ES-I3 (cell line): ENCODE measurements around the gene FAM83G.

ENCODE experiments used
- H3K36me3 ChIP-seq: 2 replicates; pipeline ENCODE4 v1.6.1; 2013; ENCODE audit warnings: mild to moderate bottlenecking, low read length, control low read depth, moderate library complexity; ENCODE audit not compliant: insufficient read depth
- H3K4me1 ChIP-seq: 2 replicates; pipeline ENCODE4 v1.6.1; 2013; ENCODE audit warnings: mild to moderate bottlenecking, control low read depth, low read length; ENCODE audit not compliant: insufficient read depth
- H3K9ac ChIP-seq: 2 replicates; pipeline ENCODE4 v1.6.1; 2013; ENCODE audit warnings: low read depth, mild to moderate bottlenecking, low read length, moderate library complexity
- H3K9me3 ChIP-seq: 2 replicates; pipeline ENCODE4 v1.6.1; 2013; ENCODE audit warnings: mild to moderate bottlenecking, low read length, moderate library complexity; ENCODE audit not compliant: control insufficient read depth, insufficient read depth

The FAM83G gene

GRCh38 chr17:18978655-18979054, 25.9 kb downstream of the FAM83G start:
- Histone ChIP-seq H3K36me3 (peaks cover 7% of the 10 kb centered on the region; the same call in 1 of the 2 replicates), H3K4me1 (peaks cover 15% of the 10 kb centered on the region; the same call in 1 of the 2 replicates)

GRCh38 chr17:18978050-18978449, 26.5 kb downstream of the FAM83G start:
- Histone ChIP-seq H3K9me3 (no peaks in the 10 kb centered on the region), H3K9ac (no peak overlapping the region), H3K36me3 (peaks cover 7% of the 10 kb centered on the region; the same call in 1 of the 2 replicates)

More at GRCh38 chr17:18978655-18979054, 25.9 kb downstream of the FAM83G start:
- Histone ChIP-seq H3K9ac (no peak overlapping the region), H3K9me3 (no peaks in the 10 kb centered on the region)

GRCh38 chr17:18977646-18978045, 26.9 kb downstream of the FAM83G start:
- Histone ChIP-seq H3K9ac (no peak overlapping the region), H3K36me3 (peaks cover 7% of the 10 kb centered on the region; the same call in 1 of the 2 replicates)

More at GRCh38 chr17:18978050-18978449, 26.5 kb downstream of the FAM83G start:
- H3K4me1 ChIP-seq: peaks cover 15% of the 10 kb centered on the region; the same call in 1 of the 2 replicates

GRCh38 chr17:18977021-18977420, 27.5 kb downstream of the FAM83G start:
- H3K4me1 ChIP-seq: peaks cover 7% of the 10 kb centered on the region; the same call in 1 of the 2 replicates
- H3K9ac ChIP-seq: no peak overlapping the region
- no peaks in the 10 kb centered on the region for H3K9me3 ChIP-seq
- H3K36me3 ChIP-seq: peaks cover 7% of the 10 kb centered on the region; the same call in 1 of the 2 replicates

More at GRCh38 chr17:18977646-18978045, 26.9 kb downstream of the FAM83G start:
- H3K4me1 ChIP-seq: peaks cover 12% of the 10 kb centered on the region; the same call in 1 of the 2 replicates
- H3K9me3 ChIP-seq: no peaks in the 10 kb centered on the region

GRCh38 chr17:18976201-18976600, 28.4 kb downstream of the FAM83G start:
- Histone ChIP-seq H3K9ac (no peak overlapping the region), H3K4me1 (no peaks in the 10 kb centered on the region; the same call in 1 of the 2 replicates), H3K36me3 (peaks cover 7% of the 10 kb centered on the region; the same call in 1 of the 2 replicates), H3K9me3 (no peaks in the 10 kb centered on the region)

GRCh38 chr17:18975597-18975996, 29.0 kb downstream of the FAM83G start:
- Histone ChIP-seq H3K9ac (no peak overlapping the region), H3K36me3 (peaks cover 7% of the 10 kb centered on the region; the same call in 1 of the 2 replicates), H3K4me1 (no peaks in the 10 kb centered on the region), H3K9me3 (no peaks in the 10 kb centered on the region)

- H3K9me3 ChIP-seq: no peaks in the 10 kb centered on the region
- peaks cover 7% of the 10 kb centered on the region; the same call in 1 of the 2 replicates for H3K36me3 ChIP-seq
- H3K4me1 ChIP-seq: peaks cover 4% of the 10 kb centered on the region; the same call in 1 of the 2 replicates
- no peak overlapping the region for H3K9ac ChIP-seq
These were observed 30.0 kb downstream of the FAM83G start for GRCh38 chr17:18974407-18975149.

GRCh38 chr17:18971801-18972200, 32.8 kb downstream of the FAM83G start:
- H3K36me3 ChIP-seq: peaks cover 5% of the 10 kb centered on the region; the same call in 1 of the 2 replicates
- peaks cover 23% of the 10 kb centered on the region; the same call in 1 of the 2 replicates for H3K4me1 ChIP-seq
- H3K9me3 ChIP-seq: no peaks in the 10 kb centered on the region
- H3K9ac ChIP-seq: no peak overlapping the region

GRCh38 chr17:18970582-18971480, 33.7 kb downstream of the FAM83G start:
- peaks cover 23% of the 10 kb centered on the region; the same call in 1 of the 2 replicates for H3K4me1 ChIP-seq
- H3K36me3 ChIP-seq: peaks cover 5% of the 10 kb centered on the region; the same call in 1 of the 2 replicates
- no peaks in the 10 kb centered on the region for H3K9me3 ChIP-seq
- no peak overlapping the region for H3K9ac ChIP-seq

GRCh38 chr17:18968945-18969887, 35.3 kb downstream of the FAM83G start:
- no peaks in the 10 kb centered on the region for H3K9me3 ChIP-seq
- H3K9ac ChIP-seq: no peak overlapping the region
- 0 out of 2 replicates have a peak, but pooled peaks cover 1% of the 10 kb centered on the region for H3K36me3 ChIP-seq
- peaks cover 23% of the 10 kb centered on the region; the same call in 1 of the 2 replicates for H3K4me1 ChIP-seq

GRCh38 chr17:18968345-18968744, 36.2 kb downstream of the FAM83G start:
- H3K4me1 ChIP-seq: peaks cover 23% of the 10 kb centered on the region; the same call in 1 of the 2 replicates
- H3K36me3 ChIP-seq: no peaks in the 10 kb centered on the region
- H3K9me3 ChIP-seq: no peaks in the 10 kb centered on the region
- no peak overlapping the region for H3K9ac ChIP-seq

- Histone ChIP-seq H3K4me1 (peaks cover 23% of the 10 kb centered on the region; the same call in 1 of the 2 replicates), H3K9me3 (no peaks in the 10 kb centered on the region), H3K9ac (no peak overlapping the region), H3K36me3 (no peaks in the 10 kb centered on the region)
These were observed 36.6 kb downstream of the FAM83G start for GRCh38 chr17:18967916-18968315.
